Measurements from ENCODE around the gene MRPS18A. TPM values are rescaled to one million over a fixed set of nuclear protein-coding genes. Genes with fewer than 3 reads are reported as not detected.
A peak's percentile ranks its signal among the peaks of the same experiment; 100 is the strongest.

The MRPS18A gene
- total and polyA plus RNA-seq, 2 of the 13 experiments (the other 11 are each of a cell fraction or from before 2014, with no cell fraction given), result 87.8 to 89.1 TPM

- TF ChIP-seq FOXO4 (CRISPR knock-in tag; conservative IDR thresholded peaks at IDR 0.05) (no peak; the same call in 1 of the 2 replicates), CTCF (CRISPR knock-in tag; IDR thresholded peaks at IDR 0.05) (peak; percentile 100), ZNF564 (CRISPR knock-in tag; IDR thresholded peaks at IDR 0.05) (0 out of 2 replicates have a peak, but pooled peaks have one; percentile 24), SOX13 (IDR thresholded peaks at IDR 0.05) (no peak), SOX13 (CRISPR knock-in tag; conservative IDR thresholded peaks at IDR 0.05 in 1 of 2, IDR thresholded peaks at IDR 0.05 in 1 of 2) (no peak; a peak in 1 of 4 replicates), ZFP36L2 (CRISPR knock-in tag; IDR thresholded peaks at IDR 0.05) (no peak), ZNF614 (CRISPR knock-in tag; IDR thresholded peaks at IDR 0.05; ENCODE audit: borderline replicate concordance) (no peak), JUNB (CRISPR knock-in tag; IDR thresholded peaks at IDR 0.05; ENCODE audit: borderline replicate concordance) (no peak), NFATC3 (CRISPR knock-in tag; IDR thresholded peaks at IDR 0.05) (no peak), ZNF616 (CRISPR knock-in tag; IDR thresholded peaks at IDR 0.05; ENCODE audit: low read depth) (no peak), ARID3A (IDR thresholded peaks at IDR 0.05; ENCODE audit: low read depth, low read length) (no peak), ZNF264 (CRISPR knock-in tag; IDR thresholded peaks at IDR 0.05) (no peak), KDM1A (CRISPR knock-in tag; IDR thresholded peaks at IDR 0.05) (0 out of 2 replicates have a peak, but pooled peaks have one; percentile 11), ZBTB8A (CRISPR knock-in tag; IDR thresholded peaks at IDR 0.05; ENCODE audit: borderline replicate concordance, low read depth) (no peak)
- TF ChIP-seq, protein P1, sequence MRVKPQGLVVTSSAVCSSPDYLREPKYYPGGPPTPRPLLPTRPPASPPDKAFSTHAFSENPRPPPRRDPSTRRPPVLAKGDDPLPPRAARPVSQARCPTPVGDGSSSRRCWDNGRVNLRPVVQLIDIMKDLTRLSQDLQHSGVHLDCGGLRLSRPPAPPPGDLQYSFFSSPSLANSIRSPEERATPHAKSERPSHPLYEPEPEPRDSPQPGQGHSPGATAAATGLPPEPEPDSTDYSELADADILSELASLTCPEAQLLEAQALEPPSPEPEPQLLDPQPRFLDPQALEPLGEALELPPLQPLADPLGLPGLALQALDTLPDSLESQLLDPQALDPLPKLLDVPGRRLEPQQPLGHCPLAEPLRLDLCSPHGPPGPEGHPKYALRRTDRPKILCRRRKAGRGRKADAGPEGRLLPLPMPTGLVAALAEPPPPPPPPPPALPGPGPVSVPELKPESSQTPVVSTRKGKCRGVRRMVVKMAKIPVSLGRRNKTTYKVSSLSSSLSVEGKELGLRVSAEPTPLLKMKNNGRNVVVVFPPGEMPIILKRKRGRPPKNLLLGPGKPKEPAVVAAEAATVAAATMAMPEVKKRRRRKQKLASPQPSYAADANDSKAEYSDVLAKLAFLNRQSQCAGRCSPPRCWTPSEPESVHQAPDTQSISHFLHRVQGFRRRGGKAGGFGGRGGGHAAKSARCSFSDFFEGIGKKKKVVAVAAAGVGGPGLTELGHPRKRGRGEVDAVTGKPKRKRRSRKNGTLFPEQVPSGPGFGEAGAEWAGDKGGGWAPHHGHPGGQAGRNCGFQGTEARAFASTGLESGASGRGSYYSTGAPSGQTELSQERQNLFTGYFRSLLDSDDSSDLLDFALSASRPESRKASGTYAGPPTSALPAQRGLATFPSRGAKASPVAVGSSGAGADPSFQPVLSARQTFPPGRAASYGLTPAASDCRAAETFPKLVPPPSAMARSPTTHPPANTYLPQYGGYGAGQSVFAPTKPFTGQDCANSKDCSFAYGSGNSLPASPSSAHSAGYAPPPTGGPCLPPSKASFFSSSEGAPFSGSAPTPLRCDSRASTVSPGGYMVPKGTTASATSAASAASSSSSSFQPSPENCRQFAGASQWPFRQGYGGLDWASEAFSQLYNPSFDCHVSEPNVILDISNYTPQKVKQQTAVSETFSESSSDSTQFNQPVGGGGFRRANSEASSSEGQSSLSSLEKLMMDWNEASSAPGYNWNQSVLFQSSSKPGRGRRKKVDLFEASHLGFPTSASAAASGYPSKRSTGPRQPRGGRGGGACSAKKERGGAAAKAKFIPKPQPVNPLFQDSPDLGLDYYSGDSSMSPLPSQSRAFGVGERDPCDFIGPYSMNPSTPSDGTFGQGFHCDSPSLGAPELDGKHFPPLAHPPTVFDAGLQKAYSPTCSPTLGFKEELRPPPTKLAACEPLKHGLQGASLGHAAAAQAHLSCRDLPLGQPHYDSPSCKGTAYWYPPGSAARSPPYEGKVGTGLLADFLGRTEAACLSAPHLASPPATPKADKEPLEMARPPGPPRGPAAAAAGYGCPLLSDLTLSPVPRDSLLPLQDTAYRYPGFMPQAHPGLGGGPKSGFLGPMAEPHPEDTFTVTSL (CRISPR knock-in tag; IDR thresholded peaks at IDR 0.05; ENCODE audit: borderline replicate concordance), result peak; percentile 79
- TF ChIP-seq, protein P2, sequence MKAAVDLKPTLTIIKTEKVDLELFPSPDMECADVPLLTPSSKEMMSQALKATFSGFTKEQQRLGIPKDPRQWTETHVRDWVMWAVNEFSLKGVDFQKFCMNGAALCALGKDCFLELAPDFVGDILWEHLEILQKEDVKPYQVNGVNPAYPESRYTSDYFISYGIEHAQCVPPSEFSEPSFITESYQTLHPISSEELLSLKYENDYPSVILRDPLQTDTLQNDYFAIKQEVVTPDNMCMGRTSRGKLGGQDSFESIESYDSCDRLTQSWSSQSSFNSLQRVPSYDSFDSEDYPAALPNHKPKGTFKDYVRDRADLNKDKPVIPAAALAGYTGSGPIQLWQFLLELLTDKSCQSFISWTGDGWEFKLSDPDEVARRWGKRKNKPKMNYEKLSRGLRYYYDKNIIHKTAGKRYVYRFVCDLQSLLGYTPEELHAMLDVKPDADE (CRISPR knock-in tag; IDR thresholded peaks at IDR 0.05), result no peak
Observed at GRCh38 chr6:43667245-43668150, 20.1 kb downstream of the MRPS18A start (continued).

All from HepG2 (cell line).